ENCODE data around the gene FAM171A1.

GRCh38 chr10:15223174-15223573, 147.9 kb downstream of the FAM171A1 start:
- no peak for TF ChIP-seq POLR2A (IDR thresholded peaks at IDR 0.05)
- no peak for TF ChIP-seq CTCF (IDR thresholded peaks at IDR 0.05)

Measured in uterus (tissue), 2 donors.